ENCODE results near the gene NXPH1. TPM values are rescaled to one million over a fixed set of nuclear protein-coding genes. Genes with fewer than 3 reads are reported as not detected.

The NXPH1 gene
- total RNA-seq (not detected), polyA plus RNA-seq (not detected)

DNA sequence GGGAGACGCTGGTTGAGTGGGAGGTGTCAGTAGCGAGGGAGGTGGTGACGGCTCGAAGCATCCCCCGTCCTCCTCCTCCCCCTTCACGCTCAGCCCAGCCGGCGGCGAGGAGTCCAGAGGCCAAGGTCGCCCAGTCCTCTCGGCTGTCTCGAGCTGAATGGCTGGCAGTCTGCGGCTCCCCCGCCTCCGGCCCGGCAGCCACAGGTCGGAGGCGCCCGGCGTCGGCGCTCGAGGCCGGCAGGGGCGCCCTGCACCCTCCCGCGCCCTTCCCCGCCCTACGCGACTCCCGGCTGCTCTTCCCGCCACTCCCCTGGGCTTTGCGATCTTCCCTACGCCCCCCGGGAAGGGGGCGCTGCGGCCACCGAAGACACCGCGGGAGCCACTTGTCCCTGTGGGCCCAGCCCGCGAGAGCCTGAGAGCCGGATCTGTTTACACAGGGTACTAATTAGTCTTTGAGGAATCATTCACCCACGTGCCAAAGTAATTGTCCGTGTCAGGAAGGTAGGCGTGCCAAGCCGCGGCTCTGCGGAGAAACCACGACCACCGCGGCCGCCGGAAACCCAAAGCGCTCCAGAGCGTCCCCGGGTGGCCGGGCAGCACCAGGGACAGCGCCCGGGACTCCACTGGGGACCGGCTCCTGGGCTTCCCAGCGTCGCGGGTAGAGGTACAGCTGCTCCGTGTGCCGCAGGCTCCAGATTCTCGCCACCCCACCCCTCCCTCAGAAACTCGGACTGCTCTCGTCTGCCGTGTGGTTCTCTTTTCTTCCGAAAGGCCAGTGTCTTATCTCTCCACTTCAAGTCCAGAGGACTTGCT, at the start of gene NXPH1:
NXPH1 (plus strand) TSS at position 133 of the 813 bp plus-strand sequence.
- CTCF ChIA-PET = interaction anchor here (2.1 kb wide), 1 partner anchor 15 kb away, joined by 5 read pairs; no protein-coding TSS in a partner anchor
- no peaks in the 10 kb centered on the region for H3K9me3 ChIP-seq (ENCODE audit: low read length)
- H3K36me3 ChIP-seq (ENCODE audit: insufficient read depth, low read length) = no peaks in the 10 kb centered on the region
- peaks cover 34% of the 10 kb centered on the region for H3K27me3 ChIP-seq (ENCODE audit: insufficient read depth, low read length, poor library complexity, severe bottlenecking)
- H3K36me3 Mint-ChIP-seq = no peaks in the 10 kb centered on the region
- H3K4me3 ChIP-seq (ENCODE audit: low read length) = no peak within 1 kb of the TSS
- H3K4me1 Mint-ChIP-seq = peaks cover 7 to 38% (median 16%) of the 10 kb centered on the region in 3 donors
- no peaks in the 10 kb centered on the region for H3K4me1 ChIP-seq (ENCODE audit: insufficient read depth, low read length)
- H3K27ac ChIP-seq (ENCODE audit: low read depth, low read length) = no peak within 1 kb of the TSS
- H3K9me3 Mint-ChIP-seq = peaks cover 0 to 15% (median 4%) of the 10 kb centered on the region in 5 donors
- DNase-seq = no peak
- POLR2A ChIA-PET = no interaction called here
- H3K27me3 Mint-ChIP-seq = peaks cover 66 to 93% of the 10 kb centered on the region in 2 donors
- peak within 1 kb of the TSS in 6 of 7 donors; percentile 18 to 82 (median 47) for H3K4me3 Mint-ChIP-seq
- peak within 1 kb of the TSS in 2 of 8 donors; percentile 48 to 56 for H3K27ac Mint-ChIP-seq

DNA sequence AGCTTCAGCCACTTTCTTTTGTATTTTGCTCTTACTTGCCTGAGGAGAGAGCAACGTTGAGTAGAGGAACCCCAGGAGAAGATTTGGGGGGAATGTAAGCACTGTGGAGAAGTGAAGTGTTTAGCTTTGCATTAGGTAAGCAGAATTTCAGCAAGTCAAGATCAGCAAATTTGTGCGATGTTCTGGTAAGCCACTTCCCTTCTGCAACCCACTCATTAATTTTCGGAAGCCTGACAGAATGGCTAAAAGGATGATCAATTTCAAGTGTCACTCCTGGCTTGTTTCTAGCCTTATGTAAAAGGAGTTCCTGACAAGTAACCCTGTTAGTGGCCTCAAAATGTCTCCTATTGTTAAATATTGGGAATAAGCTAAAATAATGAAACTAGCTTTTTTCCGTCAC, 48.5 kb upstream of the NXPH1 start:
- Mint-ChIP-seq H3K4me1 (peaks cover 0 to 4% (median 0%) of the 10 kb centered on the region in 3 donors), H3K4me3 (no peak overlapping the region), H3K36me3 (no peaks in the 10 kb centered on the region), H3K27ac (no peak overlapping the region), H3K9me3 (no peaks in the 10 kb centered on the region), H3K27me3 (peaks cover 0 to 29% of the 10 kb centered on the region in 2 donors)
- DNase-seq = no peak
- CTCF ChIA-PET = no interaction called here
- Histone ChIP-seq H3K4me1 (ENCODE audit: insufficient read depth, low read length) (no peaks in the 10 kb centered on the region), H3K27me3 (ENCODE audit: insufficient read depth, low read length, poor library complexity, severe bottlenecking) (no peaks in the 10 kb centered on the region), H3K9me3 (ENCODE audit: low read length) (no peaks in the 10 kb centered on the region), H3K36me3 (ENCODE audit: insufficient read depth, low read length) (no peaks in the 10 kb centered on the region), H3K4me3 (ENCODE audit: low read length) (no peak overlapping the region), H3K27ac (ENCODE audit: low read depth, low read length) (no peak overlapping the region)
- POLR2A ChIA-PET = no interaction called here

DNA sequence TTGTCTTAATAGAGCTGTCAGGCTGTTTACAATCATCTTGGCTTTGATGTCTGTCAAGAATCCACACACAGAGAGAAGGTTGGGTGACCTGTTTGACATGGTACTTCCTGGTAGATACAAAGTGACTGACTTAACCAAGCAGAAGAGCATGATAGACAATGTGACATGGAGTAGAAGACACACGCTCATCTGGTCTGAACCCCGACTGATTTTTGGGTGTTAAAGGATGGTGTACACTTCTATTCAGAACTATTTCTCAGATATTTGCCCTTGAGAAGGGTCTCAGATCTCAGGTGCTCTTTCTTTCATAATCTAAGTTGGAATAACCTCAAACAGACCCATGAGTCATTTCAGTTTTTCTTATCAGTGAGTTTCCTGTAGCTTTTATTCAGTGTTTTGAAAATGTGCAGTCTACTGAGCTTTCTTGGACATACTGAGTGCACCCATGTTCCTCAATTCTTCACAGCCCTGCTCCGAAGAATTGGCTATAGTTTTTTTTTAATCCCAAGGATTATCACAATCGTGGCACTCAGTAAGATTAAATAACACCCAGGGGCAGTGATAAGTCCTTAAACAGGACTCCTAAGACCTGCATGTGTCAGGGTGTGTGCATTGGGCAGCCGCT, 46.4 kb upstream of the NXPH1 start:
- H3K4me1 ChIP-seq (ENCODE audit: insufficient read depth, low read length) = no peaks in the 10 kb centered on the region
- H3K36me3 ChIP-seq (ENCODE audit: insufficient read depth, low read length) = no peaks in the 10 kb centered on the region
- no peak overlapping the region for H3K4me3 ChIP-seq (ENCODE audit: low read length)
- Mint-ChIP-seq H3K36me3 (no peaks in the 10 kb centered on the region), H3K4me1 (peaks cover 0 to 5% (median 4%) of the 10 kb centered on the region in 3 donors), H3K9me3 (no peaks in the 10 kb centered on the region), H3K27me3 (peaks cover 2 to 36% of the 10 kb centered on the region in 2 donors), H3K4me3 (no peak overlapping the region), H3K27ac (no peak overlapping the region)
- POLR2A ChIA-PET = no interaction called here
- no peaks in the 10 kb centered on the region for H3K9me3 ChIP-seq (ENCODE audit: low read length)
- no peak overlapping the region for H3K27ac ChIP-seq (ENCODE audit: low read depth, low read length)
- CTCF ChIA-PET = no interaction called here
- no peaks in the 10 kb centered on the region for H3K27me3 ChIP-seq (ENCODE audit: insufficient read depth, low read length, poor library complexity, severe bottlenecking)
- DNase-seq = no peak

DNA sequence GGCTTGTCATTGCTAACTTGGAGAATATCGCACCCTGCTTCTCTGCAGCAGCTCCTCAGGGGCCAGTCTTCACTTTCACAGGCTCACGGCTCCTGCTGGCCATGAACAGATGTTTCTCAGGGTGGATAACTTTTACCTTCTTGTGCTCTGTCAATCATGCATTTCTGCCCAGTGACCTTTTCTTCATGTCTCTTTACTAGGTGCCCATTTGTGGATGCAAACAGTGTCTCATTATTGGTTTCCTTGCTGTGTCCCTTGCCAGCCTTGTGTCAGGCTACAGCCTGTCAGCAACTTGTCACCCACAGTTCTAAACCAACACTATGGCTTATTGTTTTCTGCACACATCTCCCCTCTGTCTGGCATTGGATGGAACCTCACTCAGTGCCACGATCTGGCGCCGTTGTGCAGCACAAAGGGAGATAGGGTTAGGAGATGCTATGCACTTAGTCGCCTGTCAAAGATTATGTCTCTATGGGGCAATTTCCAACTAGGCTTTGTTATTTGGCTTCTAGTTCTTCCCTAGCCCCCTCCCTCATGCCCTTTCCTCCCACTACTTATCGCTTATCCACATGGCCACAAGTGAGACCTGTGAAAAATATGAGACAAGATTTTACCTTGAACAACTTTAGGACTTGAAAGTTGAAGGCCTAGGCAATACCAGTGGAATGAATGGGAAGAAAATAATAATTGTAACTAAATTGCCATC, 45.7 kb upstream of the NXPH1 start:
- no peaks in the 10 kb centered on the region for H3K9me3 Mint-ChIP-seq
- no peak for DNase-seq
- H3K4me1 Mint-ChIP-seq = peaks cover 0 to 5% (median 4%) of the 10 kb centered on the region in 3 donors
- POLR2A ChIA-PET = no interaction called here
- H3K36me3 Mint-ChIP-seq = no peaks in the 10 kb centered on the region
- CTCF ChIA-PET = no interaction called here
- Histone ChIP-seq H3K4me1 (ENCODE audit: insufficient read depth, low read length) (no peaks in the 10 kb centered on the region), H3K36me3 (ENCODE audit: insufficient read depth, low read length) (no peaks in the 10 kb centered on the region), H3K27me3 (ENCODE audit: insufficient read depth, low read length, poor library complexity, severe bottlenecking) (no peaks in the 10 kb centered on the region), H3K27ac (ENCODE audit: low read depth, low read length) (no peak overlapping the region), H3K9me3 (ENCODE audit: low read length) (no peaks in the 10 kb centered on the region), H3K4me3 (ENCODE audit: low read length) (no peak overlapping the region)
- H3K4me3 Mint-ChIP-seq = no peak overlapping the region
- peaks cover 2 to 41% of the 10 kb centered on the region in 2 donors for H3K27me3 Mint-ChIP-seq
- no peak overlapping the region for H3K27ac Mint-ChIP-seq

DNA sequence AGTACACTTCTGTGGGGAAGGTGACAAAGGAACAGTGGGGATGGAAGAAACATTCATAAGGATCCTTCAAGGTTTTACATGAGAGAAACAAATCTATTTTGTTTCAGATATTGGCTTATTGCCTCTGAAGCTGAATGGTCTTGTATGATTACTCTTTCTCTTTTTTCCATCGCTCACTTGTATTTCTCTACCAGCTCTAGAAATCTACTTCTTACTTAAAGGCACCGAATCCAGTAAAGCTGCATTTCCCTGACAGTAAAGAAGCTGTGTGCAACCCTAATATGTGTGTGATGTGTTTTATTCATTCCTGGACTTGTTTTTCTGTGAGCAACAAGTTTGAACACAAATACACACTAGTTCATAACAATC, 45.2 kb upstream of the NXPH1 start:
- peaks cover 2 to 47% of the 10 kb centered on the region in 2 donors for H3K27me3 Mint-ChIP-seq
- Histone ChIP-seq H3K36me3 (ENCODE audit: insufficient read depth, low read length) (no peaks in the 10 kb centered on the region), H3K9me3 (ENCODE audit: low read length) (no peaks in the 10 kb centered on the region), H3K27ac (ENCODE audit: low read depth, low read length) (no peak overlapping the region), H3K4me1 (ENCODE audit: insufficient read depth, low read length) (no peaks in the 10 kb centered on the region), H3K27me3 (ENCODE audit: insufficient read depth, low read length, poor library complexity, severe bottlenecking) (no peaks in the 10 kb centered on the region), H3K4me3 (ENCODE audit: low read length) (no peak overlapping the region)
- no peaks in the 10 kb centered on the region for H3K36me3 Mint-ChIP-seq
- no peak for DNase-seq
- H3K4me1 Mint-ChIP-seq = peaks cover 0 to 5% (median 4%) of the 10 kb centered on the region in 3 donors
- H3K27ac Mint-ChIP-seq = no peak overlapping the region
- POLR2A ChIA-PET = no interaction called here
- H3K9me3 Mint-ChIP-seq = no peaks in the 10 kb centered on the region
- no peak overlapping the region for H3K4me3 Mint-ChIP-seq
- CTCF ChIA-PET = no interaction called here

DNA sequence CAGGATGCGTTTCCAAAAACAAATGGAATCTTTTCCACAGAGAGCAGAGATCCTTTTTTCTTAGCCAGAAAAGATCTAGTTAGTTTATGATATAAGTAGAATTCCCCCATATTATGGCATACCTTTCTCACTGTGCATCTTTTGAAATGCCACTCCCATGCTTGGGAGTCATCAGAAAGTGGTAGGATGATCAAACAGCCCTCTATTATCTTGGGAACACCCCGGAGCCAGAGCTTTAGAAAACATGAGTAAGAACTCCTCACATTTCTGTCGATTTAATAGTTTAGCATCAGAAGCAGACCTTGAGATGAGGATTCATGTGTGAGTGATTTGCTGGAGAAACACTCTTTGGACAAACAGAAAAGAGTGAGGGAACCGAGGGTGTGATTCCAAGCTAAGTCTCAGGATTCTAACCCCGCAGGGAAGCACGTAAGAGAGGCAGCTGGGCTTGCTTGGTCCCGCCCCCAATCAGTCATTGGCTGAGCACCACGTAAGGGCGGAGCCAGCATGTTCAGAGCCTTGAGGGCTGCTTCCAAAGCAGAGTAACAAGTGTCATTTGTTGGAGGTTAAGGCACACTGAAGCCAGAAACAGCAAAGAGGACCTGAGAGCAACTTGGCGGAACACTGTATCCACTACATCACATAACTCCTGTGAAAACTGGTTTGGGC, 43.7 kb upstream of the NXPH1 start:
- CTCF ChIA-PET = no interaction called here
- no peaks in the 10 kb centered on the region for H3K4me1 ChIP-seq (ENCODE audit: insufficient read depth, low read length)
- Mint-ChIP-seq H3K27ac (no peak overlapping the region), H3K4me1 (peaks cover 0 to 5% (median 4%) of the 10 kb centered on the region in 3 donors), H3K9me3 (no peaks in the 10 kb centered on the region), H3K27me3 (peaks cover 4 to 51% of the 10 kb centered on the region in 2 donors), H3K36me3 (no peaks in the 10 kb centered on the region), H3K4me3 (no peak overlapping the region)
- POLR2A ChIA-PET = no interaction called here
- no peak overlapping the region for H3K27ac ChIP-seq (ENCODE audit: low read depth, low read length)
- no peak overlapping the region for H3K4me3 ChIP-seq (ENCODE audit: low read length)
- no peaks in the 10 kb centered on the region for H3K36me3 ChIP-seq (ENCODE audit: insufficient read depth, low read length)
- no peaks in the 10 kb centered on the region for H3K9me3 ChIP-seq (ENCODE audit: low read length)
- no peak for DNase-seq
- no peaks in the 10 kb centered on the region for H3K27me3 ChIP-seq (ENCODE audit: insufficient read depth, low read length, poor library complexity, severe bottlenecking)

DNA sequence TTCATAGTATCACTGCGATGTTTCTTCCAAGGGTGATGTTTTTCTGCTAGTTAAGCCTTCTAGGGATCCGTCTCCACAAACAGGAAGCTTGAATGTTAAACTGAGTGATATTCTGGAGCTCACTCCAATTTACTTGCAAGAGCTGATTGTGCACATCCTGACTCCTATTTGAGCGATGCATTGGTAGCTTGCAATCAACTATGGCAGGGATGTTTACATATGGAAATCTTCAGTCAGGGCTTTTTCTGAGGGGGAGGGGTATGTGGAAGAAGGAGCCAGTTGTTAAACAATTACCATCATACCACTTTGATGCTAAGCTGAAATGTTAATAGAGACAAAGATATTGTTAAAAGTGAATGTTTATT, 43.2 kb upstream of the NXPH1 start:
- DNase-seq = no peak
- no peaks in the 10 kb centered on the region for H3K9me3 Mint-ChIP-seq
- Histone ChIP-seq H3K27ac (ENCODE audit: low read depth, low read length) (no peak overlapping the region), H3K4me1 (ENCODE audit: insufficient read depth, low read length) (no peaks in the 10 kb centered on the region), H3K36me3 (ENCODE audit: insufficient read depth, low read length) (no peaks in the 10 kb centered on the region), H3K27me3 (ENCODE audit: insufficient read depth, low read length, poor library complexity, severe bottlenecking) (no peaks in the 10 kb centered on the region), H3K9me3 (ENCODE audit: low read length) (no peaks in the 10 kb centered on the region), H3K4me3 (ENCODE audit: low read length) (no peak overlapping the region)
- ChIA-PET POLR2A (no interaction called here), CTCF (no interaction called here)
- peaks cover 7 to 50% of the 10 kb centered on the region in 2 donors for H3K27me3 Mint-ChIP-seq
- H3K27ac Mint-ChIP-seq = no peak overlapping the region
- H3K4me1 Mint-ChIP-seq = peaks cover 0 to 5% (median 4%) of the 10 kb centered on the region in 3 donors
- H3K4me3 Mint-ChIP-seq = no peak overlapping the region
- H3K36me3 Mint-ChIP-seq = no peaks in the 10 kb centered on the region
